Glutamatergic neuron (in vitro differentiated cells): Measurements from ENCODE around the gene CARNS1. TPM values are rescaled to one million over a fixed set of nuclear protein-coding genes. Genes with fewer than 3 reads are reported as not detected.

Source experiments
- DNase-seq: peaks from one replicate; pipeline ENCODE4 v3.0.0; 2022
- H3K27ac Mint-ChIP-seq: one replicate; pipeline ENCODE4 v1.8.0; 2020; ENCODE audit warnings: mild to moderate bottlenecking, mixed read lengths, inconsistent platforms; ENCODE audit not compliant: unreplicated experiment
- H3K27me3 Mint-ChIP-seq: one replicate; pipeline ENCODE4 v1.8.0; 2020; ENCODE audit warnings: mild to moderate bottlenecking, moderate library complexity, mixed read lengths, inconsistent platforms; ENCODE audit not compliant: unreplicated experiment
- H3K36me3 Mint-ChIP-seq: one replicate; pipeline ENCODE4 v1.8.0; 2020; ENCODE audit warnings: mild to moderate bottlenecking, mixed read lengths, inconsistent platforms; ENCODE audit not compliant: unreplicated experiment
- H3K4me1 Mint-ChIP-seq: one replicate; pipeline ENCODE4 v1.8.0; 2020; ENCODE audit warnings: mild to moderate bottlenecking, low read depth, mixed read lengths, inconsistent platforms; ENCODE audit not compliant: unreplicated experiment
- H3K4me3 Mint-ChIP-seq: one replicate; pipeline ENCODE4 v1.8.0; 2020; ENCODE audit warnings: mild to moderate bottlenecking, mixed read lengths, inconsistent platforms; ENCODE audit not compliant: unreplicated experiment
- H3K9me3 Mint-ChIP-seq: one replicate; pipeline ENCODE4 v1.8.0; 2020; ENCODE audit warnings: mild to moderate bottlenecking, moderate library complexity, mixed read lengths, inconsistent platforms; ENCODE audit not compliant: unreplicated experiment
- CTCF ChIP-seq: fragments of 200-600 bp; sonication (generic); IDR thresholded peaks from one replicate; pipeline ENCODE4 v1.5.0; 2021; ENCODE audit not compliant: partially characterized antibody, unreplicated experiment
- total RNA-seq: library from RNA; stranded (reverse); fragmentation: NEBNext Ultra II Directional; extraction: Animal tissue kit (Norgen Biotek cat#: 25700); gene quantifications from one replicate; pipeline ENCODE4 v1.2.1, GENCODE V29; 2021; ENCODE audit not compliant: unreplicated experiment

CARNS1 gene
- total RNA-seq, 1 donor from 2014 or later = 0.07 TPM

GRCh38 chr11:67449116-67449844 is 33.8 kb downstream of the CARNS1 start:
- no peak for TF ChIP-seq CTCF
- no peak overlapping the region for H3K4me3 Mint-ChIP-seq
- DNase-seq = no peak
- peak overlapping the region; percentile 48 for H3K27ac Mint-ChIP-seq
- H3K4me1 Mint-ChIP-seq = peaks cover 4% of the 10 kb centered on the region
- H3K36me3 Mint-ChIP-seq = no peaks in the 10 kb centered on the region
- H3K9me3 Mint-ChIP-seq = peaks cover 10% of the 10 kb centered on the region
- peaks cover 14% of the 10 kb centered on the region for H3K27me3 Mint-ChIP-seq

GRCh38 chr11:67450796-67451657 is 35.5 kb downstream of the CARNS1 start:
- H3K4me3 Mint-ChIP-seq = no peak overlapping the region
- H3K36me3 Mint-ChIP-seq = no peaks in the 10 kb centered on the region
- TF ChIP-seq CTCF = no peak
- no peak for DNase-seq
- H3K9me3 Mint-ChIP-seq = peaks cover 10% of the 10 kb centered on the region
- peak overlapping the region; percentile 43 for H3K27ac Mint-ChIP-seq
- peaks cover 16% of the 10 kb centered on the region for H3K27me3 Mint-ChIP-seq
- H3K4me1 Mint-ChIP-seq = peaks cover 4% of the 10 kb centered on the region

DNA sequence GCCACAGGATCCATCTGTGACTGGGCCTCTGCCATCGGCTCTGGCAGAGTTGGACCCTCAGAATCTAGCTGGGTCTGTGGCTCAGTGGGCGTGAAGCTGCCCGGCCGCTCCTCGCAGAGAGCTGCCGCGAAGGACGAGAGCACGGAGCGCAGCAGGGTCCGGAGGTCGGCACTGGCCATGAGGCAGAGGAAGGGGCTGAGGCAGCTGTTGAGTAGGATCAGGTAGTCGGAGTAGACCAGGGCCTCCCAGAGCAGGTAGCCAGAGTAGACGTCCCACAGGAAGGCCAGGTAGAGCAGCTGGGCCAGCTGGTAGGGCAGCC is 36.1 kb downstream of the CARNS1 start:
- Mint-ChIP-seq H3K4me1 (peaks cover 4% of the 10 kb centered on the region), H3K4me3 (no peak overlapping the region), H3K27me3 (peaks cover 13% of the 10 kb centered on the region), H3K9me3 (peaks cover 10% of the 10 kb centered on the region), H3K36me3 (no peaks in the 10 kb centered on the region), H3K27ac (peak overlapping the region; percentile 43)
- TF ChIP-seq CTCF = no peak
- DNase-seq = no peak

DNA sequence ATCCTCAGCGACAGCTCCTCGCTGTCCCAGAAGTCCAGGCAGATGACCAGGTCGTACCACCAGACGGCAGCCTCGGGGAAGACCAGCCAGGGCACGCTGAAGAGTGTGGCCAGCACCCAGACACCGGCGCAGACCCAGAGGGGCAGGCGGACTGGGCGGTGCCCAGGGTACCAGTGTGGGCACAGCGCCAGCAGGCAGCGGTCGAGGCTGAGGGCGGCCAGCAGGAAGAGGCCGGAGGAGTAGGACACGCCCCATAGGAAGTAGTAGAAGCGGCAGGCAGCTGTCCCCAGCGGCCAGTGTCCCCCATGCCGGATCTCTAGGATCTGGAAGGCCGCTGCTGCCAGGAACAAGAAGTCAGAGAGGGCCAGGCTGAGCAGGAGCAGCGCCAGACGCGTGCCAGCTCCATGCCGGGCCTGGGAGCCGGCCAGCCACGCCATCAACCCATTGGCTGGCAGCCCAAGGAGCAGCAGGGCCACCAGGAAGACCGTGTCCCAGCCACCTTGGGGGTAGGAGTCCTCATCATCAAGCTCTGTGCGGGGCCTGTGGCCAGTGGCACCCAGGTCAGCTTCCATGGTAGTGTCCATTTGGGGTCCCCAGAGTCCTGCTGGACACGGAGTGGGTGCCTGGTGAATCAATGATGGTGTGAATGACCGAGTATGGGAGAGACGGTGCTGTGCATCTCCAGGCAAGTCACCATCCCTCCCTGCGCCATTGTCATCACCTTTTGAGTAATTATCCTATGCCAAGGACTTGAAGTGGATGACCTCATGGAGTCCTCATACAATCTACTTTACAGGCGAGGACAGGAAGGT is 36.9 kb downstream of the CARNS1 start, which contains the start of gene GPR152:
GPR152 (minus strand) TSS at position 589 of the 812 bp plus-strand sequence; CDS start at position 584, 5 bp downstream.
- Mint-ChIP-seq H3K4me1 (peaks cover 4% of the 10 kb centered on the region), H3K27ac (no peak within 1 kb of the TSS), H3K4me3 (no peak within 1 kb of the TSS), H3K27me3 (peaks cover 13% of the 10 kb centered on the region), H3K9me3 (peaks cover 10% of the 10 kb centered on the region), H3K36me3 (no peaks in the 10 kb centered on the region)
- TF ChIP-seq CTCF = no peak
- DNase-seq = no peak
